ENCODE data around the gene SLC33A1.

DNA sequence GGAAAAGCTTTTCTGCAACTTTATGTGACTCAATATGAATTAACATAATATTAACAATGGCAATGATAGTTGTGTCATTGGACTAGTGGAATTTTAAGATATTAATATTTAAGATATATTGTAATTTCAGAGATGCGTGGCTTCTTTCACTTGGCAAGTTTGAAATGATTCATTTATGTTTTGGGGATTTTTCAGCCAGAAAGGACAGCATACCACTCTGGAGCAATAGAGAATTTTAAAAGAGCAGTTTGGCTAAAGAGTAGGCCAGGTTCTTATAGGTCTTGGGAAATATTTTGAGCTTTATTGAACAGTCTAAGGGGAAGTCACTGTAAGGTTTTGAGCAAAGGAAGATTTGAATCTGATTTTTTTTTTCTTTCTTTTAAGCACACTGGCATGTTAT is 32.7 kb upstream of the SLC33A1 start:
- TF ChIP-seq, protein P1, sequence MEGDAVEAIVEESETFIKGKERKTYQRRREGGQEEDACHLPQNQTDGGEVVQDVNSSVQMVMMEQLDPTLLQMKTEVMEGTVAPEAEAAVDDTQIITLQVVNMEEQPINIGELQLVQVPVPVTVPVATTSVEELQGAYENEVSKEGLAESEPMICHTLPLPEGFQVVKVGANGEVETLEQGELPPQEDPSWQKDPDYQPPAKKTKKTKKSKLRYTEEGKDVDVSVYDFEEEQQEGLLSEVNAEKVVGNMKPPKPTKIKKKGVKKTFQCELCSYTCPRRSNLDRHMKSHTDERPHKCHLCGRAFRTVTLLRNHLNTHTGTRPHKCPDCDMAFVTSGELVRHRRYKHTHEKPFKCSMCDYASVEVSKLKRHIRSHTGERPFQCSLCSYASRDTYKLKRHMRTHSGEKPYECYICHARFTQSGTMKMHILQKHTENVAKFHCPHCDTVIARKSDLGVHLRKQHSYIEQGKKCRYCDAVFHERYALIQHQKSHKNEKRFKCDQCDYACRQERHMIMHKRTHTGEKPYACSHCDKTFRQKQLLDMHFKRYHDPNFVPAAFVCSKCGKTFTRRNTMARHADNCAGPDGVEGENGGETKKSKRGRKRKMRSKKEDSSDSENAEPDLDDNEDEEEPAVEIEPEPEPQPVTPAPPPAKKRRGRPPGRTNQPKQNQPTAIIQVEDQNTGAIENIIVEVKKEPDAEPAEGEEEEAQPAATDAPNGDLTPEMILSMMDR (IDR thresholded peaks at IDR 0.05), result no peak
- TF ChIP-seq POLR2A (IDR thresholded peaks at IDR 0.05), result no peak
